Measurements from ENCODE around the gene PXDN.

PXDN gene

GRCh38 chr2:1750270-1750932 lies 6.1 kb upstream of the PXDN start:
- no peak for TF ChIP-seq CTCF (IDR thresholded peaks at IDR 0.05; ENCODE audit: low read depth, low read length, poor library complexity, severe bottlenecking)
- no peak for TF ChIP-seq EZH2phosphoT487 (IDR thresholded peaks at IDR 0.05; ENCODE audit: borderline replicate concordance, low read length)
- H3K4me3 ChIP-seq (ENCODE audit: low read length), result no peak overlapping the region
- H3K4me1 ChIP-seq (ENCODE audit: control insufficient read depth, low read length), result no peaks in the 10 kb centered on the region
- no peak overlapping the region for H3K4me2 ChIP-seq (ENCODE audit: low read length)
- no peak overlapping the region for H3K27ac ChIP-seq (ENCODE audit: low read depth, low read length)
- H3K27me3 ChIP-seq (ENCODE audit: control insufficient read depth, low read length), result no peaks in the 10 kb centered on the region
- no peaks in the 10 kb centered on the region for H3K79me2 ChIP-seq (ENCODE audit: control insufficient read depth, low read length)
- no peaks in the 10 kb centered on the region for H3K36me3 ChIP-seq (ENCODE audit: control insufficient read depth, low read length)
- no peaks in the 10 kb centered on the region for H3F3A ChIP-seq (ENCODE audit: control insufficient read depth, insufficient read depth)
- H4K20me1 ChIP-seq (ENCODE audit: control insufficient read depth, insufficient read depth, low read depth, low read length), result no peaks in the 10 kb centered on the region
- H3K9me2 ChIP-seq (replicated peaks; ENCODE audit: control insufficient read depth, low read length), result no peaks in the 10 kb centered on the region
- peaks cover 15% of the 10 kb centered on the region; the same call in 1 of the 2 replicates for H3K9me3 ChIP-seq (ENCODE audit: control insufficient read depth, insufficient read depth, low read length)

GRCh38 chr2:1749489-1750119 lies 5.3 kb upstream of the PXDN start:
- Histone ChIP-seq H3F3A (ENCODE audit: control insufficient read depth, insufficient read depth) (no peaks in the 10 kb centered on the region), H3K79me2 (ENCODE audit: control insufficient read depth, low read length) (no peaks in the 10 kb centered on the region), H3K4me1 (ENCODE audit: control insufficient read depth, low read length) (no peaks in the 10 kb centered on the region), H3K27me3 (ENCODE audit: control insufficient read depth, low read length) (no peaks in the 10 kb centered on the region), H3K4me2 (ENCODE audit: low read length) (no peak overlapping the region), H3K9me2 (replicated peaks; ENCODE audit: control insufficient read depth, low read length) (no peaks in the 10 kb centered on the region), H3K36me3 (ENCODE audit: control insufficient read depth, low read length) (no peaks in the 10 kb centered on the region), H3K9me3 (ENCODE audit: control insufficient read depth, insufficient read depth, low read length) (peaks cover 7% of the 10 kb centered on the region; the same call in 1 of the 2 replicates), H3K4me3 (ENCODE audit: low read length) (no peak overlapping the region), H4K20me1 (ENCODE audit: control insufficient read depth, insufficient read depth, low read depth, low read length) (no peaks in the 10 kb centered on the region), H3K27ac (ENCODE audit: low read depth, low read length) (no peak overlapping the region)
- TF ChIP-seq EZH2phosphoT487 (IDR thresholded peaks at IDR 0.05; ENCODE audit: borderline replicate concordance, low read length), result no peak
- TF ChIP-seq CTCF (IDR thresholded peaks at IDR 0.05; ENCODE audit: low read depth, low read length, poor library complexity, severe bottlenecking), result no peak

- no peaks in the 10 kb centered on the region for H4K20me1 ChIP-seq (ENCODE audit: control insufficient read depth, insufficient read depth, low read depth, low read length)
- TF ChIP-seq EZH2phosphoT487 (IDR thresholded peaks at IDR 0.05; ENCODE audit: borderline replicate concordance, low read length) (no peak), CTCF (IDR thresholded peaks at IDR 0.05; ENCODE audit: low read depth, low read length, poor library complexity, severe bottlenecking) (no peak)
- H3K9me2 ChIP-seq (replicated peaks; ENCODE audit: control insufficient read depth, low read length), result no peaks in the 10 kb centered on the region
- no peaks in the 10 kb centered on the region for H3K36me3 ChIP-seq (ENCODE audit: control insufficient read depth, low read length)
- no peaks in the 10 kb centered on the region for H3K27me3 ChIP-seq (ENCODE audit: control insufficient read depth, low read length)
- no peak overlapping the region for H3K4me3 ChIP-seq (ENCODE audit: low read length)
- H3K4me1 ChIP-seq (ENCODE audit: control insufficient read depth, low read length), result no peaks in the 10 kb centered on the region
- H3K27ac ChIP-seq (ENCODE audit: low read depth, low read length), result no peak overlapping the region
- H3F3A ChIP-seq (ENCODE audit: control insufficient read depth, insufficient read depth), result no peaks in the 10 kb centered on the region
- H3K9me3 ChIP-seq (ENCODE audit: control insufficient read depth, insufficient read depth, low read length), result peaks cover under 1% of the 10 kb centered on the region; the same call in 1 of the 2 replicates
- no peaks in the 10 kb centered on the region for H3K79me2 ChIP-seq (ENCODE audit: control insufficient read depth, low read length)
- no peak overlapping the region for H3K4me2 ChIP-seq (ENCODE audit: low read length)
Measured at GRCh38 chr2:1748741-1749488, 4.6 kb upstream of the PXDN start.

Measured in DOHH2 (cell line).